ENCODE data around the gene CCDC175.

Gene CCDC175

GRCh38 chr14:59588101-59588500, 11.5 kb upstream of the CCDC175 start:
- TF ChIP-seq, protein P1, sequence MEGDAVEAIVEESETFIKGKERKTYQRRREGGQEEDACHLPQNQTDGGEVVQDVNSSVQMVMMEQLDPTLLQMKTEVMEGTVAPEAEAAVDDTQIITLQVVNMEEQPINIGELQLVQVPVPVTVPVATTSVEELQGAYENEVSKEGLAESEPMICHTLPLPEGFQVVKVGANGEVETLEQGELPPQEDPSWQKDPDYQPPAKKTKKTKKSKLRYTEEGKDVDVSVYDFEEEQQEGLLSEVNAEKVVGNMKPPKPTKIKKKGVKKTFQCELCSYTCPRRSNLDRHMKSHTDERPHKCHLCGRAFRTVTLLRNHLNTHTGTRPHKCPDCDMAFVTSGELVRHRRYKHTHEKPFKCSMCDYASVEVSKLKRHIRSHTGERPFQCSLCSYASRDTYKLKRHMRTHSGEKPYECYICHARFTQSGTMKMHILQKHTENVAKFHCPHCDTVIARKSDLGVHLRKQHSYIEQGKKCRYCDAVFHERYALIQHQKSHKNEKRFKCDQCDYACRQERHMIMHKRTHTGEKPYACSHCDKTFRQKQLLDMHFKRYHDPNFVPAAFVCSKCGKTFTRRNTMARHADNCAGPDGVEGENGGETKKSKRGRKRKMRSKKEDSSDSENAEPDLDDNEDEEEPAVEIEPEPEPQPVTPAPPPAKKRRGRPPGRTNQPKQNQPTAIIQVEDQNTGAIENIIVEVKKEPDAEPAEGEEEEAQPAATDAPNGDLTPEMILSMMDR (IDR thresholded peaks at IDR 0.05), result no peak

- TF ChIP-seq, protein P1 (IDR thresholded peaks at IDR 0.05), result no peak
These were observed 9.4 kb upstream of the CCDC175 start for GRCh38 chr14:59585891-59586554.

GRCh38 chr14:59583755-59584154, 7.1 kb upstream of the CCDC175 start:
- TF ChIP-seq, protein P1 (IDR thresholded peaks at IDR 0.05), result no peak; the same call in 1 of the 2 replicates

DNA sequence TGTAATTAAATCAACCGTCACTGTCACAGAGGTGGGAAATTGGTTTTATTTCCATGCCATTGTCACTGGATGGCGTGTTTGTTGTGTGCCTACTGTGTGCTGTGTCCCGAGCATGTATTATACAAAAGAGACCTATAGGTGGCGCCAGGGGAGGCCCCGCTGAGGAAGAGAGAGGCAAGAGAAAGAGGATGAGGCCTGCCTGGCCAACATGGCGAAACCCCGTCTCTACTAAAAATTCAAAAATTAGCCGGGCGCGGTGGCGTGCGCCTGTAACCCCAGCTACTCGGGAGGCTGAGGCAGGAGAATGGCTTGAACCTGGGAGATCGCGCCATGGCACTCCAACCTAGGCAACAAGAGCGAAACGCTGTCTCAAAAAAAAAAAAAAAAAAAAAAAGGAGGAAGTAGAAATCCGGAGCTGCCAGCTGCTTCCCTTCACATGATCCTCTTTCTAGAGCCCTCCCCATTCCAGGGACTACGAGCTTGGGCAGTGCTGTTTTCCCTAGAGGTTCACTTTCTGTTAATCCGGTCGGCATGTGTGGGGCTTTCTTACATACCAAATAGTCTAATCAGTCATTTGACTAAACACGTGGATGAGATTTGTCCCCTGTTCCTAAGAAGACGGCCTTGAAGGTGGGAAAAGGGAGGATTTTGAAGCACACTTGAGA, 6.4 kb upstream of the CCDC175 start:
- TF ChIP-seq, protein P1 (IDR thresholded peaks at IDR 0.05), result no peak

DNA sequence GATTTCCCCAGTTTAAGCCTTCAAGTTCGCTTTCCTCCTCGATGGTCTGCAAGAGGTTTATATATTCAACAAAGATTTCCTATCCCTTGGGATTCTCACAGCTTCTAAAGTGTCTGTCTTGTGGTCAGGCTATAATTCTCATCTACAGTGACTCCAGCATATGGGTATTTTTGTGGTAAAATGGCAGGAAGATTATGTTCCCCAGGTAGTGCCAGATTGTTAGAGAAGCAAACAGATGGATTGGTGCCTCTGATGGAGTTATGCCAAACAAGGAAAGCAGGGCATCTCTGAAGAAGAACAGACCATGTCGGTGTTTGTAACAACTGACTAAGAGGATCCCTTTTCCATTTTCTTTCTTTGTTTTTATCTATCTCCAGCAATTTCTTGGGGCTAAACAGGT, 5.5 kb upstream of the CCDC175 start:
- TF ChIP-seq, protein P1 (IDR thresholded peaks at IDR 0.05), result no peak

DNA sequence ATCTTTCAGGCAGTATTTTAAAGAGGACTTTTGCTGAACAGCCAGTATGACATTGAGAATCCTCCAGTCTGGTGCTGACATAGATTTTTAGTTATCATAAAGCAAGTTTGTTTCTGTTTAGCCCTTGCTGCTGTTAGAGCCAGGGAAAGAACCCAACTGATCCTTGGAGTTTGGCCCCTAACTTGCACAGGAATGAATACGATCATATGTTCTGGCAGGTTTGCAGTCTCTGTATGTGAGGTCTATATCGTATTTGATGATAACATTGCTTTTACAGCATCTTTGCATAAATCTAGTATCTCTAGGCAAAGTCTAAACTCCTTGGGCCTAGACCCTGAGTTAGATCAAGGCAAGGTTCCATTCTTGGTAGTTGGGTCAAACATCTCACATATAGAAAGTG, 4.3 kb upstream of the CCDC175 start:
- TF ChIP-seq, protein P1 (IDR thresholded peaks at IDR 0.05), result no peak

DNA sequence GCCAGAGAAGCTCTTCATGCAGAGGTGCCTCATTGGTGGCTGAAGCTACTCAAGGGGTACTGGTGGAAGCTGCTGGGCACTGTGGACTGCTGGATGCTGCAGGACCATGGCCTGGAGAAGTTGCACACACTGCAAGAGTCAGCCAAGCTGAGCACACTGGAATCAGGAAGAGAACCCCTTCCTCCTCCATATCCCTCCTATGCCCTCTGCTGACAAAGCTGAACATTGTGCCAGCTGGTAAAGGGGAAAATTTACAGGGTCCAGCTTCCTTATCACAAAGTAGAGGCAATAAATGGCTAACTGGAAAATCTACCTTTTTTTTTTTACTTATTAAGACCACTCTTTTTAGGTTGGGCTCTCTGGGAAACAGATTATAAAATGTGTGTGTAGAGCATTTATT, 6.5 kb downstream of the CCDC175 start:
- TF ChIP-seq, protein P1 (IDR thresholded peaks at IDR 0.05), result peak; percentile 25; the same call in 1 of the 2 replicates
